ENCODE results near the gene PKP2.

Gene PKP2

GRCh38 chr12:32743264-32743663, 153.3 kb downstream of the PKP2 start:
- DNase-seq = no peak

GRCh38 chr12:32742133-32742532, 154.4 kb downstream of the PKP2 start:
- peaks cover 77 to 89% (median 88%) of the 10 kb centered on the region in 3 donors for H3K36me3 ChIP-seq
- no peak overlapping the region for H3K4me3 ChIP-seq
- intact Hi-C loops (cut with DNase I; ENCODE audit: low total_unique reads) = no loop called here
- H3K27me3 ChIP-seq = no peaks in the 10 kb centered on the region
- H3K9me3 ChIP-seq = no peaks in the 10 kb centered on the region
- H3K27ac ChIP-seq = no peak overlapping the region
- no peak for DNase-seq
- TF ChIP-seq CTCF (IDR thresholded peaks at IDR 0.05) = no peak
- H3K4me1 ChIP-seq = no peaks in the 10 kb centered on the region

More at GRCh38 chr12:32743264-32743663, 153.3 kb downstream of the PKP2 start:
- Histone ChIP-seq H3K9me3 (no peaks in the 10 kb centered on the region), H3K36me3 (peaks cover 77 to 93% (median 90%) of the 10 kb centered on the region in 3 donors), H3K27me3 (no peaks in the 10 kb centered on the region), H3K4me3 (no peak overlapping the region), H3K27ac (no peak overlapping the region), H3K4me1 (no peaks in the 10 kb centered on the region)
- intact Hi-C loops (cut with DNase I; ENCODE audit: low total_unique reads) = no loop called here
- TF ChIP-seq CTCF (IDR thresholded peaks at IDR 0.05) = no peak

All from tibial artery (tissue), 4 donors.